HG03354 (cell line): Measurements from ENCODE around the gene ASIC3.

Experiments used
- ATAC-seq: cut with Tn5 transposase; IDR thresholded peaks from one replicate; pipeline ENCODE4 v1.9.1; 2021; ENCODE audit warnings: mild to moderate bottlenecking; ENCODE audit not compliant: unreplicated experiment, poor library complexity, severe bottlenecking

Gene ASIC3

DNA sequence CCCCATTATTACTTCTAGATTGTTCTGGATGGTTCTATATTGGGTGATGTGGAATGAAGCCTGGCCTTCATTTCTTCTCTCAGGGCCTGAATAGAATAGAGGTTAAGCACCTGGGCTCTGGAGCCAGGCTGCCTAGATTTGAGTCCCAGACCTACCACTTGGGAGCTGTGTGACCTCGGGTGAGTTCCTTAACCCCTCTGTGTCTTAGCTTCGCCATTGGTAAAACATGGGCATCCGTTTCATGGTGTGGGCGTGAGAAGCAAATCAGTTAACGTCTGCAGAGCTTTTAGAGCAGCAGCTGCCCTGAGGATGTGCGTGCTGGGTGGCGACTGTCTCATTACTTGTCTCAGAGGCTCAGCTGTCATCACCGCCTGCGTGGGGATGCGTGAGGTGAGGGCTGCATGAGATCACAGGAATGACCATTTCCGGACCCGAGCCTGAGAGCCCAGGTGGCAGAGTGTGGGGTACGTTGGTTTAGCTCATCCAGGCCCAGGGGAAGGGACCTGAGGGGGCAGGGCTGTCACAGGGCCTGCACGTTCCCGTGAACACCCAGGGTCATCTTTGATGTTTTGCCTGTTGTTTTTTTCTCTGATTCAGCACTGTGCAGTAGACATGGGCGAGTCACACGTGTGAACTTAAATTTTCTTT is 47.6 kb downstream of the ASIC3 start:
- no peak for ATAC-seq

DNA sequence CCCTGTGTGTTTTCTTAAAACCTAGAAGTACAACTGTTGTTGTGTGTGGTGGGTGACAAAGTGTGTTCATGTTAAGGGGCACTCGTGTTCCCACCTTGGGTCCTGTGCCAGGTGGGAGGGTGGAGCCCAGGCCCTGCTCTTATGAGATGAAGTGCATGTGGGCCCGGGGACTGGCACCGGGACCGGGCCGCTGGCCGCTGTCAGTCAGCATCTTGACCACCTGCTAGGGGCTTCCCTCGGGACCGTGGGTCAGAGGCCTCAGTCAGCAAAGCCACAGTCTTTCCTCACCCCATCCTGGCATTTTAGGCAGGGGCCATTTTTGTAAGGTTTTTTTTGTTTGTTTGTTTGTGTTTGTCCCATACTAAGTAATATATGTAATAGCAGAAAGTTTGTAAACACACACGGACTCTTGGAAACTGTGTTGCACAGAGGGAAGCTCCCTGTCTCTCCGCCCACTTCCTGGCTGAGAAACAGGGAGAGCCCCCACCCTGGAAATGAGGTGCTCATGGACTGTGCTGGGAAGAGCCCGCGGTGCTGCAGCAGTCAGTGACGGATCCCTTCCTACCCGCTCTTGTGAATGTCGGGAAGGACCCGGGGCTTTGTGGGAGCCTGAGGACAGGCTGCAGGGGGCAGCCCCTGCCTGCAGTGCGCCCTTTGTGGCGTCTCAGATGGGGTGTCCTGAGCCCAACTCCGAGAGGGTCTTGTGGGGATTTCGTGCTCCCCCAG is 51.3 kb downstream of the ASIC3 start:
- no peak for ATAC-seq

DNA sequence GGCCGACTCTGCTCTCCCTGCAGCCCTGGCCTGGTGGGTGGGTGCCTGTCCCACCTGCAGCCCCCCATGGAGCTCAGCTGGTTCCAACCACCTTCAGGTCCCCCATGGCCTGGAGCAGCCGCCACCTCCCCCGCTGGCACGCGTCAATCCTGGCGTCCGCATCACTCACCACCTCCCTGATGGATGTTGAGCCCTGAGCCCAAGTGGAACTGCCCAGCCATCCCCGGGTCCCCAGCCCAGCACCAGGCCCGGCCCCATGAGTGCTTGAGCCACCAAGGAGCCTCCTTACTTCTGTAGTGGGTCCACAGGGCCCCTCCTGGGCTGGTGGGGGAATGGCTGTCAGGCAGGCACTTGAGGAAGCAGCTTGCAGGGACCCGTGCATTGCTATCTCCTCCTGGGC is 52.6 kb downstream of the ASIC3 start:
- ATAC-seq: no peak

DNA sequence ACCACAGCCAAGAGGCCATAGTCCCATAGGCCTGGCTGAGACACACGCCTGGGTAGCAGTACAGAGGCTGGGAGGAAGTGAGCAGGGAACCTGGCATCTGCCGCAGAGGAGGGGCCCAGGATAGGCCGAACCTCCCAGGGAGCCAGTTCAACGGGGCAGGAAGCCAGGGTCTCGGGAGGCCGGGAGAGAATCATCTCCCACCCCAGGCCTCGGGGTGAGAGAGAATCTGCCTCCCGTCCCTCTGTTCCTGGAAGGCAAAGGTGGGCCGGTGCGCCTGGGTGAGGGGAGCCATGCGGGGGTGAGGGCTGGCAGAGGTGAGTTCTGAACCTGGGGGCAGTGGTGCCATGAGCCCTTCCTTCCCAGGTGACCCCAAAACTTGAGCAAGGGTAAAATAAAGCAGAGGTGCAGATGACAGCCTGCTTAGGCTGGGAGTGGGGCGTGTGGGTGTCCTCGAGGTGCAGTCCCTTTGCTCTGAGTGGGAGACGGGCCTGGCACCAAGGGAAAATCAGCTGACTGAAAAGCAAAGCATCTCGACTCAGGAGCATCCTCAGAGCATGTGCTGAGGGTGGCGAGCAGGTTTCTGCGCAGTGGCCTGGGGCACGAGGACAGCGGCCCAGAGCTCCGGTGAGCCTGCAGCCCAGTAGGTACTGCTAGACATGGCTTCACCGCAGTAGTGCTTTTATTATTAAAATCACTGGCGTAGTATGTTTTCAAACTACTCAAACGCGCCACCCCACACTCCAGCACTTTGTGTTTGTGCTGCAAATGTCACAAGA is 53.5 kb downstream of the ASIC3 start:
- ATAC-seq: no peak
